NCI-H2196 (cell line): ENCODE results near the gene ATP2C2.

Experiments
- DNase-seq: peaks from one replicate; lab custom pipeline; 2025; ENCODE audit not compliant: unreplicated experiment; lab: John Stamatoyannopoulos, UW

The ATP2C2 gene

DNA sequence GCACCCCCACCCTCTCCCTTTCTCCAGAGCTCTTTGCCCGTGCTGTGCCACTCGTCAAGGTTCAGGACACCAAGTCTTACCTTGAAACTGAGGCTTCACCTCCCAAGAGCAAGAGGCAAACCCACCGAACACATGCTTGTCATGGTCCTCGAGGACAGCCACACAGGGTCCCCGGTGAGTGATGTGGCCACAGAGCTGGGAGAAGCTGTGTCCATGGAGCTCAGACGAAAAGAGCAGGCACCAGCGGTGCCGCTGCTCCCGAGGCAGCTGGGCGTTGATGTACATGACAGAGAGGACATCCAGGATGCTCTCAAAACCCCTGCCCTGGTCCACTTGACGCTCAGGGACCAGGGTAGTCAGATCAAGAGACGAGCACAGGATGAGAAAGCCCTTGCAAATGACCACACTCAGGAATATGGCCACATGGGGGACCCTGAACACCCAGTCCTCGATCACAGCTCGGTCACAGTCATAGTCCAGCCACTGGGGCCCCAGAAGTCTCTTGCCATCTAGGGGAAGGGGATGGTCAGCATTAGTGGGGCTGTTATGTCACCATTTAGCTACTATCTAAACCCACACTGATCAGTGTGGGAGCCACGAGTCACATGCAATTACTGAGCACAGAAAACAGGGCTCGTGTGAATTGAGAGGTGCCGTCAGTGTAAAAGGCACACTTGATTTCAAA is 118.4 kb downstream of the ATP2C2 start:
- DNase-seq = no peak

DNA sequence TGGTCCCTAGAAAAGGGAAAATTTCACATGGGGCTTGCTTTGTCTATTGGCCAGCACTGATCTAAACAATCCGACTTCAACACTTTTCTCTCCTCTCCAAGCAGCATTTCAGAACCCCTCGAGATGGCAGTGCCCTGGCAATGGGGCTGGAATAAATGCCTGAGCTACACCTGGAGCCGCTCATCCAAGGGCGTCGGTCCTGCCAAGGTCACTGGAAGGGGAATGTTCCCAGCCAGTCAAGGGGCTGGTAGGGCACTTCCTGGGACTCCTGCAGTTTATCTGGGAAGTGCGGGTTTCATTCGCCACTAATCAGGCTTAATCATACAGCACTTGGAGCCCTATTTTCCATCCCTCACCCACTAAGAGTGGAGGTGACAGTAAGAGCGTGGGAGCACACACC is 119.0 kb downstream of the ATP2C2 start:
- no peak for DNase-seq

- DNase-seq = no peak
These were observed 120.8 kb downstream of the ATP2C2 start for GRCh38 chr16:84489131-84489530.

DNA sequence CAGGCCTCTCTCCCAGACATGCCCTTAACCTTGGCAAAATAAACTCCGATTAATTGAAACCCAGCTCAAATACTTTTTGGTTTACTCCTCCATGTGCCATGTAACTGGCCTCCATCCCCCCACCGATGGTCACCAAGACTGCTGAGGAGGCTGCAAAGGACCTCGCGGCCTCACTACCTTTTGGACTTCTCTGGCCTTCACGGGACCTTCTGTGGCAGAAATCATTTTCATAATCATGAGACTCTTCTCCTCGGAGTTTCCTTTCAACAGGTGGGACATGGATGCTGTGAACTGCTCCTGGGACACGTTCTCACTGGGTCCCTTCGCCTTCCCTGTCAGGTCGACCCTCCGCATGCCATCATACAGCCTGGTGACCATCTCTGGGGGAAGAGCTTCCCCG is 127.2 kb downstream of the ATP2C2 start:
- DNase-seq = no peak

GRCh38 chr16:84496991-84497390 is 128.7 kb downstream of the ATP2C2 start:
- no peak for DNase-seq

DNA sequence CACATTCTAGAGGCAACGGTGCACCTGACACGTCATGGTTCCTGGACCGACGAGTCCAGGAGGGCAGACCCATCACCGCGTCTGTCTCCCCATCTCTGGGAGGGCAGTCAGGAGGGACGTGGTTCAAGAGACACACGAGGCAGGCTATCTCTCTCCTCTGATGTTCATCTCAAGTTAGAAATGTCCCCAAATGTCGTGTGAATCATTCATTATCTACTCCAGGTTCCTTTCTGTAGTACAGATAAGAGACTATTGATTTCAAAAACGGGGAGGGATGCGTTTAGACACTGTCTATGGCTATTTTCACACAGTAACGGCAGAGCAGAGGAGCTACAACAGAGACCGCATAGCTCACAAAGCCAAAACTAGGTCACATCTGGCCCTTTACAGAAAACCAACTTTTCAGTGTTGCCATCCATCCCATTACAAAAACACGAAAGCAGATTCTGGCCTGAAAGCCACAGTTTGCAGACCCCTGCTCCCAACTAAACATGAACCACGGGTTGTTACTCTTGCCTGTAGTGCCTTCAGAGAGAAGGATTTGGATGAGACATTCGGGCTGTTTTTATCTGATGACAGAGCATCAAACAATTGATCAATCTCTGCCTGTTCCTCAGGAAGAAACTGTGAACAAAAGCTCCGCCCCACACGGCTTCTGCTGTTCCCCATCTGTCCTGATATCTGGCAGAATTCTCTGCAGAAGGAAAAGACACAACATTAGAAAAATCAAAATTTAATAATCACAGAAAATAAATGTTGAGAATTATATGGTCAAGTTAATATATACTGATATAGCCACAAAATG is 129.3 kb downstream of the ATP2C2 start:
- no peak for DNase-seq

DNA sequence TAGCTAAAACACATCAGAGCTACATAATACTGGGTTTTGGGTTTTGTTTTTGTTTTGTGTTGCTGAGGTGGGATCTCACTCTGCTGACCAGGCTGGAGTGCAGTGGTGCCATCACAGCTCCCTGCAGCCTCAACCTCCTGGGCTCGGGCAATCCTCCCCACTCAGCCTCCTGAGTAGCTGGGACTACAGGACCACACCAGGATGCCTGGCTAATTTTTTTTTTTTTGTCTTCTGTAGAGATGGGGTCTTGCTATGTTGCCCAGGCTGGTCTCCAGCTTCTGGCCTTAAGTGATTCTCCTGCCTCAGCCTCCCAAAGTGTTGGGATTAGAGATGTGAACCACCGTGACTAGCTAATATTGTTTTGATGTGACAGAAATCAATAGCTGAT is 129.9 kb downstream of the ATP2C2 start:
- DNase-seq = no peak

DNA sequence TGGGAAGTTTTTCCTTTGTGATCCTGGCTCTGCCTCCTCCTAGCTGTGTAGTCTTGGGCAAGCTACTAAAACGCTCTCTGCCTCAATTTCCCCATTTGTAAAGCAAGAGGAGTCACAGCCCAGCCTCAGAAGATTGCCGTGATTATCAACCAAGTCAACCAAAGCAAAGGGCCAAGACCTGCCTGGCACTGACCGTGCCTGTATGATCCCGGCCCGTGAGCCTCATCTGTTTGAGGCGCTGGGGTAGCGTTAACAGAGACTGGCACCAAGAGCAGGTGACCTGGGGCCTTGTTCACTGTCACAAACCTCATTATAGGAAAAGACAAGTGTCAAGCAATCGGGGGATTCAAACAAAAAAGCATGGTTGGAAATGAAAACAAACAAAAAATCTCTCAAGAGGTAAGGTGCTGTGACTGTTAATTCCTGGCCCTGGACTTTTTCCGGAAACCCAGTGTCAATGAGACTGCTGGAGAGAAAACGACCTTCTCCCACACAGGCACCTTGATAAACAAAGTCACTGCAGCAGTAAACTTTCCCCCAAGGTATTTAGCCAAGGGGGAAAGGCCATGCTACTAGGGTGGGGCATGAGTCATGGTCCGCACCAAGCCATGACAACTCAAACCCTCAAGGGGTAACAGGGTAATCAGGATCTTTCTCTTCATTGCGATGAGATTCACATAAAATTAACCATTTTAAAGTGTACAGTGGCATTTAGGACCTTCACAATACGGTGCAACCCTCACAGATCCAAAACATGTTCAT is 130.7 kb downstream of the ATP2C2 start:
- DNase-seq = no peak

GRCh38 chr16:84499638-84500037 is 131.3 kb downstream of the ATP2C2 start:
- no peak for DNase-seq

DNA sequence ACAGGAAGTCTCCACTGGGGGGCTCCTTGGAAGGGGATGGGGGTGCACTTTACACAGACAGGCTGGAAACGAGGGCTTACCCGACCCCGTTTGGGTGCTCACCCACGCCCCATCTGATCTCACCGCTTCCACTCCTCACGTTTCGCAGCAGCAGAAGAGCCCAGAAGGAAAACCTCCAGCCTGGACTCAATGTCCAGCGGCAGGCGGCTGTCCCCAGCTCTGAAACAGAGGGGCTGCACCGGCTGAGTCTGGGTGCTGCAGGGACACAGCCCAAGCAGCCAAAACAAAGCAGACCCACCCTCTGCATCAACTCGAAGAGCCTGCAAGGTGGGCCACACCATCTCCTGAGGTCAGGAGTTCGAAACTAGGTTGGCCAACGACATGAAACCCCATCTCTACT is 132.2 kb downstream of the ATP2C2 start:
- DNase-seq = no peak

DNA sequence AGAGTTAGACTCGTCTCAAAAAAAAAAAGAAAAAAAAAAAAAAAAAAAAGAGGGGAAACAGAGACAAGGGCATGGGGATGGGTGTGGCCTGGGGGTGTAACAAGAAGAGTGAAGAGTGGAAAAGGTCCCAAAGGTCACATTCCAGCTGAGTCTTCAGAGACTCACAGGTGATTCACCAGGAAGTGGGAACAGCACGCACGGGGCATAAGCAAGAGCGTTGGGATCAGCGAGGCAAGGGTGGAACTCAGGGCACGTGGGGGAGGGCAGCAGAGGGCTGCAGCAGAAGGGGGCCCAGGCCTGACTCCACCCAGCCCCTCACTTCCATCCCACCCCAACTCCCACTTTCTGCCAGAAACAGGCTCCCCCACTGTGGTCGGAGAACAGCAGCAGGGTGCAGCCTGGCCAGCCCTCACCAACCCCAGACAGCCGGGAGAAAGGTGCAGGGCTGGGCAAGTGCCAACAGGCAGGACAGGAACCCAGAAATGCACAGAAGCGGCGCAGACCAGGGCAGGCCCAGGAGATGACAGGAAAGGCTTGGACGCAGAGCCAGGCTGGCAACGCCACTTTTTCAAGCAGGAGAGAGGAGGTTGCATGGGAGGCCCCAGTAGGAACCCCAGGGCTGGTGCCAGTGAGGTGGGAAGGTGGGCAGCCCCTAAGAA is 132.9 kb downstream of the ATP2C2 start:
- DNase-seq = no peak

DNA sequence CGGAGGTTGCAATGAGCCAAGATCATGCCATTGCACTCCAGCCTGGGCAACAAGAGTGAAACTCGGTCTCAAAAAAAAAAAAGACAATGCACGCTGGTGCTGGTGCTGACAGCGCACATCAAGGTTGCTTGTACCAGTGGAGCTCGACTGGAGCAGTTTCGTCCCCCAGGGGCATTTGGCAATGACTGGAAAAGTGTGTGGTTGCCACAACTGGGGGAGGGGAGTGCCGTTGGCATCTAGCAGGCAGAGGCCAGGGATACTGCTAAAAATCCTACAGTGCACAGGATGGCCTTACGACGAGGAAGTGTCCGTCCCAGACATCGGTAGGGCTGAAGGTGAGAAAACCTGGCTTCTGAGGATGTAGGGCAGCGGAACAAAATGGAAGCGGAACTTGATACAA is 133.7 kb downstream of the ATP2C2 start:
- no peak for DNase-seq

- DNase-seq = no peak
These were observed 134.2 kb downstream of the ATP2C2 start for GRCh38 chr16:84502581-84502980.

DNA sequence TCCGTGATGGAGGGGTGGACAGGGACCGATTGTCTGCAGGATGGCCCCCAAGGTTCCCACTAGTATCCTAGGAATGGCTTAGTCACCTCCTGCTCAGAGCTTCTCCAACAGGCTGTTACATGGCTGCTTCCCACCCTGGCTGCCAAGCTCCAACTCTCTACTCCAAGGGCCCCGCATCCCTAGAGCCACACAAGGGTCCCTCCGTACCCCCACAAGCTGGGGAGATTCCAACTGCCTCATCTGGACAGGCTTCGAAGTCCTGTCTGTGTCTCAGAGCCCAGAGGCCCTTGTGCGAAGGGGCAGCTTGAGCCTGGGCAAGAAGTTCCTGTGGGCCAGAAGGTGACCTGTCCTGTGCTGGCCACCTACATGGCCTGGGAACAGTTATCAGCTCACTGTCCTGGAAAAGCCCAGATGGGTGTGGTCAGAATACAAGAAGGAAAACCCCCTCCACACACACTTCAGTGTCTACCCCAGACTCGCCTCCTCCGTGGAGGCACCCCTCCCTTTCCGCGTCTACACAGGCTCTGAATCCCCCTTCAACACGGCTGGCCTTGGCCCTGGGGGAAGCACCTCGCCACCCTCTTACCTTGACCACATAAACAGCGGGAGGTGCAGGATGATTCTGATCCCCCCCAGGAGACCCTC is 135.5 kb downstream of the ATP2C2 start:
- no peak for DNase-seq

DNA sequence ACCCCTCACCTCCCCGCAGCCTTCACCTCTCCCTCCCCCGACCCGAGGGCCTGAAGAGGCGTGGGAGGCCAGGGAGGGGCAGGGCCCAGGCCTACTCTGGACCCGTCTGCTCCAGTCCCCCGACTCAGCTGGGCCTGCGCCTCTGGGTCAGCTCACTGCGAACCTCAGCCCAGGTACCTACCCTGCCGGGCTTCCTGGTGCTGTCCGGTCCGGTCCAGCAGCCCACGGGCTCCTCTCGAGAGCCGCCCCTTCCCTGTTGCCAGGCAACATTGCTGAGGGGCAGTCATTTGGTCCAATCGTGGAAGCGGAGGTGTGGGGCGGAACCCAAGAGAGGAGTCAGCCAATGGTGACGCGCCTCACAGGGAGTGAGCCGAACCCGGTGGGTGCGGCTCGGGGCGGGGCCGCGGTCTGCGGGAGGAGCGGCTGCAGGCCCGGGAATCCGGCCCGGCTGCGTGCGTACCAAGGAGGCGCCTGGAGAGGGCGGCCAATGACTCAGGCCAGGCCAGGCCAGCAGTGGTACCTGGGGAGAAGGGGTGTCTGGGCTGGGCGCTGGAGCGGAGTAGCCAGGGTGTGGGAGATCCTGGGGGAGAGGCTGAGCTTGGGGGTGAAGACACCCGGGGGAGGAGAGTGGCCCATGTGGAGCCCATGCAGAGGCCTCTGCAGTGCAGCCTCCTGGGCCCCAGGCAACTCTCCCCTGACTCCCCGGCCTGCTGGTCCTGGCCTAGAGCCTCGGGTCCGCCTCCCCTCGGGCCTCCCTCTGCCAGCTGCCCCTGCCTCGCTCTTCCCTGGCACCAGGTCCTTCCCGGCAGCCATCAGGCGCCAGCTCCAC is 136.3 kb downstream of the ATP2C2 start, which contains the start of gene MEAK7:
Gene MEAK7 (minus strand): TSS at position 240 of the 829 bp plus-strand sequence. CDS start 6,573 bp downstream, outside the sequence.
- peak; percentile 92 for DNase-seq

DNA sequence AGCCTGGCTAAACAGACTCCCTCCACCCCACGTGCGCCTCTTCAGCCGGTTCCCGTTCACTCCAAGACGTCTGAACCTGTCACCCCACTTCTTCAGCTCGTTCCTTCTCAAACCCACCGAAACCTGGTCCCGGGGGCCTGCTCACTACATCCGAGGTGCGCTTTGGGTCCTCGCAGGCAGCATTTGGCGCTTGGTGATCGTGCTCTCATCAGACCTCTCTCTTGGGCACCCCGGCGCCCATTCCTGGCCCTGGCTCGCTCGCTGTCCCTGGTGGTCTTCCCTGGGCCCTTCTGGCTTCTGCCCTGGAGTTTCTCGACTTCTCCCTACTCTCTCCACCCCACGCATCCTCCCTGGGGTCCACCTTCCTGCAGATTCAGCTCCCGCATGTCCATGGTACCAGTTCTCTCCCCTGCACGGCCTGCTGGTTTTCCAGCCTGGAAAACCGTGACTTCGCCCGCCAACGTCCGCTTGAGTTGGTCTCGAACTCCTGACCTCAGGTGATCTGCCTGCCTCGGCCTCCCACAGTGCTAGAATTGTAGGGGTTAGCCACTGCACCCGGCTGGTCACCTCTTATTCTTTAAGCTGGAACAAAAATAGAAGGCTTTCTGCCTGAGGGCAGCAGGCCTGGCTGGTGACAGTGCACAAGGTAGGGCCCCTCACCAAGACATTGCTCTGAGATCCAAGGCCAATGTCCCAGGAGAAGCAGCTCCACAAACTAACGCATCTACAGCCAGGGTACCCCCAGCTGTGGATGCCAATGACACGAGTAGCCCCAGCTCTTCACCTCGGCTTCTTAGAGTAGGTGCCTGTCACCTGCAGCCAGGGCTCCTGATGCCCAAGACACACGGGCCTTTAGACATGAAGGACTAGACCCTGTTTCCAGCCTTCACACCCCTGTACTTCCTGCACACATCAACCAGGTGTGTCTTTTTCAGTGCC is 137.2 kb downstream of the ATP2C2 start:
- DNase-seq = no peak

DNA sequence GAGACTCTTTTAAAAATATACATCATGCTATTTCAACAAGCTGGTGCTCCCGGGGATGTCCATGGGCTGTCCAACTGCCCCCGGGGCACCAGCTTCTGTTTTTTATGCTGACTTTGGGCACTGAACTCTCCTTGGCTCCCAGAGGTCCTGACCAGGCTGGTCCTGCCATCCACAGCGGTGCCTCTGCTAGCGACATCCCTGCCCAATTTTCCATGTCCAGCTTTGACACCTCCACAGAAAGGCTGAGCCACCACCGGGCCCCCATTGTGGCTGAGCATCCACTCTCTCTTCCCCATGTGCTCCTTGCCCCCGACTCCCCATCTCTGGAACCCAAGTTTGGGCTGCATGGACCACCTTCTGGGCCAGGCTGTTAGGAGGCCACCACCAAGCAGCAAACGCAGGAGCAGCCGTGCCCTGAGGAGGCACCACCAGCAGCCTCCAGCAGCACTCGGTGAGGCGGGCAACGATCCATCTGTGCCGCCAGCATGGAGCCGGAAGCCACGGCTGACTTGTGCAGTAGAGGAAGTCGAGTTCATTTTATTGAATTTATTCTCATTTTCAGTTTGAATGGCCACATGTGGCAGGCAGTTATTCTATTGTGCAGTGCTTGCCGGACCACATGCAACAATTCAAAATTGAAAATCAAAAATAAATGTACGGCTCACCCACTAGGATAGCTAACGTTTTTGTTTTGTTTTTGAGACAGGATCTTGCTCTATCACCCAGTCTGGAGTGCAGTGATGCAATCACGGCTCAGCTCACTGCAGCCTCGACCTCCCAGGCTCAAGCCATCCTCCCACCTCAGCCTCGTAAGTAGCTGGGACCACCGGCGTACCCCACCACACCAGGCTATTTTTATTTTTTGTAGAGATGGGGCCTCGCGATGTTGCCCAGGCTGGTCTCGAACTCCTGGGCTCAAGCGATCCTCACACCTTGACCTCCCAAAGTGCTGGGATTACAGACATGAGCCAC is 139.0 kb downstream of the ATP2C2 start:
- no peak for DNase-seq

GRCh38 chr16:84508502-84508901 is 140.2 kb downstream of the ATP2C2 start:
- DNase-seq = no peak
